IPS-NIHi11 (cell line): ENCODE data around the gene RHOXF2B.
"Not testable (repeated sequence)": the region's sequence is repeated elsewhere in the genome, so short reads cannot be mapped to it uniquely, and the experiment has no call there.

ENCODE experiments used
- DNase-seq: peaks from one replicate; pipeline ENCODE4 v3.0.0; 2012; ENCODE audit warnings: mixed read lengths, low spot score

Gene RHOXF2B

GRCh38 chrX:120077590-120077989 lies at the start of gene RHOXF2B:
TSS of gene RHOXF2B (minus strand) at chrX:120077690. CDS start at chrX:120077552, 138 bp downstream.
- not testable (repeated sequence) for DNase-seq

- DNase-seq, result no peak
Observed at GRCh38 chrX:120125444-120125843, 48.0 kb upstream of the RHOXF2B start.

DNA sequence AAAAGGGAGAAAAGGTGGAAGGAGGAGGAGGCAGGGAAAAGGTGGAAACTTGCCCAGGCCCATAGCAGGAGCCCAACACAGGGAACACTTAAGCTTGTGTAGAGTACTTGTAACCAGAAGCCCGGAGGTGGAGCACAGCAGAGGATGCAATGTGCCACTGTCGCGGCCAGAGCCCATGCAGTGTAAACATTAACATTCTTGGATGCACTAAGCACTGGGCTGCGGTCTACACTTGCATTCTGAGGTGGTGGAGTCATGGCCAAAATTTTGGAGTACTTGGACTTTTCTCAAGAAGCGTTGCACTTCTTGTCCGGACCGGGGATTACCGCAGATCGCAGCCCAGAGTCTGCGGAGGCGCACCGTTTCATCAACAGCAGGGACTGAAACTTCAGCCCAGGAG lies 42.7 kb upstream of the RHOXF2B start:
- no peak for DNase-seq

GRCh38 chrX:120115438-120115963 lies 38.0 kb upstream of the RHOXF2B start, which contains the start of gene RHOXF1:
TSS of gene RHOXF1 (minus strand) at chrX:120115913. CDS start at chrX:120115862, 51 bp downstream.
- no peak for DNase-seq

- DNase-seq, result no peak
Observed at GRCh38 chrX:120111611-120112010, 34.1 kb upstream of the RHOXF2B start.

- DNase-seq, result no peak
Observed at GRCh38 chrX:120109378-120109777, 31.9 kb upstream of the RHOXF2B start.

GRCh38 chrX:120104707-120105106 lies 27.2 kb upstream of the RHOXF2B start:
- DNase-seq, result not testable (repeated sequence)

- DNase-seq, result not testable (repeated sequence)
Observed at GRCh38 chrX:120101057-120101456, 23.6 kb upstream of the RHOXF2B start.

GRCh38 chrX:120090208-120090607 lies 12.7 kb upstream of the RHOXF2B start:
- DNase-seq, result peak; percentile 50

- no peak for DNase-seq
Observed at GRCh38 chrX:120087289-120088017, 10.0 kb upstream of the RHOXF2B start.

- not testable (repeated sequence) for DNase-seq
Observed at GRCh38 chrX:120085553-120086185, 8.2 kb upstream of the RHOXF2B start.

DNA sequence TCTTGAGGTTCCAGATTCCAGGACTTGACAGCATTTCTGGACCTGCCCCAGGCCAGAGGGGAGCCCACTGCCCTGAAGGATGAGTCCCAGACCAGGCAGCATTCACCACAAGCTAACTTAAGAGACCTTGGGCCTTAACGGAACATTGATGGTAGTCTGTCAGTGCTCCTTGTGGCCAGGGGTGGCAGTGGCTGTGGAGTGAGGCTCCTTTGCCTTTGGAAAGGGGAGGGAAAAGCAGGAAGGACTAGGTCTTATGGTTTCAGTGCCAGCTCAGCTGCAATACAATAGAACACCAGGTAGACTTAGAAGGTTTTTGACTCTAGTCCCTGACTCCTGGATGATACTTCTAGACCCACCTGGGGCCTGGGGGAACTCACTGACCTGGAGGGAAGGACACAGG lies 11.3 kb downstream of the RHOXF2B start:
- not testable (repeated sequence) for DNase-seq

DNA sequence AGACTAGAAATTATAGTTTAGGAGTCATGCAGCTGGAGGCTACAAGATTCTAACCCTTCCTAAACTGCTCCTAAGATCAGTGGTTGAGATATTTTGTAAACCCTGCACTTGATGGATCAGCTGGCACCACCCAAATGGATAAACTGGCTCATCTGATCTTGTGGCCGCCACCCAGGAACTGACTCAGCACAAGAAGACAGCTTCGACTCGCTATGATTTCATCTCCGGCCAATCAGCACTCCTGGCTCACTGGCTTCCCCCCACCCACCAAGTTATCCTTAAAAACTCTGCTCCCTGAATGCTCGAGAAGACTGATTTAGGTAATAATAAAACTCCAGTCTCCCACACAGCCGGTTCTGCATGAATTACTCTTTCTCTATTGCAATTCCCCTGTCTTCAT lies 34.8 kb downstream of the RHOXF2B start:
- not testable (repeated sequence) for DNase-seq

DNA sequence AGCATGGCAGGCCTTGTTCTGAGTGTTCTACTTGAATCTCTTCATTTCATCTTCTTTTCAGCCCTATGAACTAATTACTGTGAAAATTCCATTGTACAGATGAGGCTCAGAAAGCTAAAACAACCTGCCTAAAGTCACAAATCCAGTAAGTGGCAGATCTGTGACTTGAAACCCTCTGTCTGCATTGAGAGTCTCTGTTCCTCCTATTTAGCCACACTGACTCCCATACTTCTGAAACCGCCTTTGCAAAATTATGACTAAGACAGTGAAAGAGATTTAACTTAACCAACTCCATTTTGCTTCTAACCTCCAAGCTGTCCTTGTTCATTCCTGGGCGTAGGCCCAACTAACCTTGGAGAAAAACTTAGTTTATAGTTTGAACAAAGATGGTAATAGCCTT lies 35.2 kb downstream of the RHOXF2B start:
- not testable (repeated sequence) for DNase-seq

GRCh38 chrX:120040176-120040575 lies 37.3 kb downstream of the RHOXF2B start:
- not testable (repeated sequence) for DNase-seq

DNA sequence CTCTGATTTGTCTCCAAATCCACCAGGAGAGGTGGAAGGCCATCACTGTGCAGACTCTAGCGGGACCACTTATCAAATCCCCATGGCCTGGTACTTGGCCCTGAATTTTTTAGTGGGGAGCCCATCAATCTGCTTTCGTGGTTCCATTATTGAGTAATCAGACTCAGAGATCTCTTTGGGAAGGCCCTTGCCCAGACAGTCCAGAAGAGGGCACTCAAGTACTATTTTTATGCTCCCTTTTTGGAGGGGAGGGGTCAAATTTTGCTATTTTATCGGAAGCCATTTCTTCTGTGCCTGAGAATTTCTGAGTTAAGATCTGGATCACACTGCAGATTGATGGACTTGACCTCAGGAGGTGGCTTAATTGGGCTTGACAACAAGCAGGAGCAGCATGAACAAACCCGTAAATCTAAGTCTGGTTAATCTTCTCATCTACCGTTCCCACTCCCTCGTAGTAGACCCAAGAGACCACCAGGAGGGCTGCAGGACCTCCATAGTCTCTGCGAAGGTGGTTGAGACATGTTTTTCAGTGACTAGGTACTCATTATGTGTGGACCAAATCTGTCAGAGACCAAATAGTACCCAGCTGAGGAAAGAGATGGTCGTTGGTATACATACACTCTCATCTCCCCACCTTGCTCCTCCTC lies 38.3 kb downstream of the RHOXF2B start:
- not testable (repeated sequence) for DNase-seq

GRCh38 chrX:120036704-120037103 lies 40.8 kb downstream of the RHOXF2B start:
- DNase-seq, result peak; percentile 31

- not testable (repeated sequence) for DNase-seq
Observed at GRCh38 chrX:120035522-120036309, 41.8 kb downstream of the RHOXF2B start.

- DNase-seq, result no peak
Observed at GRCh38 chrX:120029354-120029753, 48.1 kb downstream of the RHOXF2B start.

GRCh38 chrX:120023259-120023658 lies 54.2 kb downstream of the RHOXF2B start:
- DNase-seq, result no peak

DNA sequence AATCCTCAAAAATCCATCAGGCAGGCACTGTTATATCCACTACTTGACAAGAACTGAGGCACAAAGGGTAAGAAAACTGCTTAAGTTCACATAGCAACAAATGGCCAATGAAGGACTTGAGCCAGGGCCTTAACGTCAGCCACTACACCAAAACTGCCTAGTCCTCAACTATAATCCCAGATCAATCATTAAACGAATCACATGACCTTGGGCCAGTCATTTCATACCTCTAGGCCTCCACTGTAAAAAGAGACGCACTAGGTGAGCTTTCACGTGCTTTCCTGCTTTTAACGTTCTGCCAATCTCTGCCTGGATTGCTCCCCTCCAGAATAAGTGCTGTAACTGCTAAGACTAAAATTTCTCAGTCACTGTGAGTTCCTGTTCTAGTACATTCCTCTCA lies 54.7 kb downstream of the RHOXF2B start:
- no peak for DNase-seq
